ENCODE results near the gene AGAP9.
"Not testable (repeated sequence)": the region's sequence is repeated elsewhere in the genome, so short reads cannot be mapped to it uniquely, and the experiment has no call there.

Gene AGAP9

DNA sequence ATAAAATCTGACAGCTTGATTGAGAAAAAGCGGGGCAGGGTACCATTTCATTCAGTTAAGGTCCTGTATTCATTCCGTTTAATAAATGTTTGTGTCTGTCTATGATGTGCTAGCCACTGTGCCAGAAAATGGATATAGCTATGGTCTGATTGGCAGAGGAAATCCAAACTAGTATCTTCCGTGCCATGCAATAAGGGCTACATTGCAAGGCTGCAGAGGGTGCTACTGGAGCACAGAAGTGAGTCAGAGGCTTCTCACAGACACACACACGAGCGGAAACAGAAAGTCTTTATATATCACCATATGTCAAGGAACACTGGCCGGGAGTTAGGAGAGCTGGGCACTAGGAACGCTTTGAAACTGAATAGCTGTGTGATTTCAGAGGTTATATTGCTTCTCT lies 29.3 kb upstream of the AGAP9 start:
- peak; percentile 53 for DNase-seq (ENCODE audit: low read depth)
- H3K4me3 ChIP-seq (ENCODE audit: low read depth, low read length): peak overlapping the region; percentile 75
- peak; percentile 2 for TF ChIP-seq CTCF (IDR thresholded peaks at IDR 0.05; ENCODE audit: insufficient read depth, low read depth, low read length, missing control alignments)

DNA sequence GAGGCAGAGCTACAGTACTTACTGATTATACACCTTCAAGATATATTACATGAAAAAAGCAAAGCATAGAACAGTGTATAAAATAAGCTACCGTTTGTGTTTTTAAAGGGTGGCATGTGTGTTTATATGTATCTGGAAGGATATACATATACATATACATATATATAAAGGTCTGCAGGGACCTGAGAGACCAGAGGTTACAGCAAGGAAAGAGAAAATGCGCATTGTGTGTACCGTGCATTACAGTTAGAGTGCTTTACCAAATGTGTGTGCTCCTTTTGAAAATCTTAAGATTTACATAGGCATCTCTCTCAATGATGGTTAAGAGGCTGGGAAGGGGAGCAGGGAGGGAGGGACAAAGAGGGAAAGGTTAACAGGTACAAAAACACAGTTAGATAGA lies 23.8 kb upstream of the AGAP9 start:
- not testable (repeated sequence) for H3K4me3 ChIP-seq (ENCODE audit: low read depth, low read length); DNase-seq (ENCODE audit: low read depth)

DNA sequence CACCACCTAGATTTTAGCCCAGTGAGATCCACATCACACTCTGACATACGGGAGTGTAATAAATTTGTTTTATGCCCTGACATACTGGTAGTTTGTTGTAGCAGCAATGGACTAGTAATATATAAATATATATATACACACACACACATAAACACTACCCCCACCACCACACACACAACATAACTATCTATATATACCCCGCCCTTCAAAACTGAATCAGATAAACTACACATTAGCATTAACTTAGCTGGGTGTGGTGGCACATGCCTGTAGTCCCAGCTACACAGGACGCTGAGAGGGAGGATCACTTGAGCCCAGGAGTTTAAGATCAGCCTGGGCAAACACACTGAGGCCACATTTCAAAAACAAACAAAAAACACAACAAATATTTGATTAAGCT lies 13.0 kb upstream of the AGAP9 start:
- not testable (repeated sequence) for H3K4me3 ChIP-seq (ENCODE audit: low read depth, low read length); DNase-seq (ENCODE audit: low read depth)

DNA sequence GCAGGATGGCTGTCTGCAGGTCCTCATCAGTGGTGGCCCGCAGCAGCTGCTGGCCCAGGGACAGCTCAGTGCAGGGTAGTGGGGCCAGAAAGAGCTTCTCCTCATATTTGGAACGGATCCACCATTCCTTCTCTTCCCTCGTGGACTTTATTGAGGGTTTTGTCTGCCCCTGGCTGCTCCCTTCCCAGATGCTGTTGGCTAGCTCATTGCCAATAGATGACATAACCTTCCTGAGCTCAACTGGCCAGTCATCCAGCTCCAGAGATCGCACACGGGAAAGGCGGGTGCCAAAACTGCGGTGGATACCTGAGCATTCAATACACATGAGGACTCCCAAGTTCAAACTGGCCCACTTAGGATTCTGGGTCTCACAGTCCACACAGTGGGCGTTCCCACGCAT lies 21.1 kb downstream of the AGAP9 start:
- not testable (repeated sequence) for DNase-seq (ENCODE audit: low read depth); H3K4me3 ChIP-seq (ENCODE audit: low read depth, low read length)

DNA sequence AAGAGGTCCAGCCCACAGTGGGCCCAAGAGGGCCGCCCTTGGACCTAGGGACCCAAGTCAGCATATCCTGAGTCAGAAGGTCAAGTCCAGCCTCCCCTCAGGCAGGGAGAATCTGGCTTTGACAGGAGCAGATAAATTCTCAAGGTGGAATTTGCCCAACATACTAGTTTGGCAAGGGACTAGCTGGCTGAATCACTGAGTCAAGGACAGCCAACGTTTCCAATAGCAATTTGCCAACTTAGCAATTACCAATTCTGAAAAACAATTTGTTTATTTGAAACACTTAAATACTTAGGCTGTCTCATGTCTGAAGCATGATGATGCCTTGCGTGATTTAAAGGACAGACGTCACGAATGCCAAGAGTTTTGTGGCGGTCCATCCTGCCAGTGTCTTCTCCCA lies 29.2 kb downstream of the AGAP9 start:
- not testable (repeated sequence) for DNase-seq (ENCODE audit: low read depth); H3K4me3 ChIP-seq (ENCODE audit: low read depth, low read length)

DNA sequence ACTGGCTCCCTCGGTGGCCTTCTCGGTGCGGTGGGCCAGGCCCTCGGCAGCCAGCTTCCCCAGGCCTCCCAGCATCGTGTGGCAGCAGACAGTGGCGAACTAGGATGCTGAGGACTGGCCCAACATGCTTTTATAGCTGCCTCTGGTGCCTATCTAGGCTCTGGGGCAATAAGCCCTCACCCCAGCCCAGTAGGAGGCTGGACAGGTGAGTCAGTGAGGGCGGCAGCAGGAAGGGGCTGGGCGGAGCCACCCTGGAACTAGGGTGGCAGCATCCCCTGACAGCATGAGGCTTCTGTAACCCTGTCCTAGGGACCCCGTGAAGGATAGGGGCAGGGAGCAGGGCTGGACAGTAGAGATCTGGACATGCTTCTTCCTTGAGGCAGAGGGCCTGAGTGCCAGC lies 31.8 kb downstream of the AGAP9 start, which contains the start of gene FAM25G:
Gene FAM25G, minus strand, starts transcription at position 101 of the 400 bp plus-strand sequence. Its CDS starts 26 bp downstream, at position 75.
- not testable (repeated sequence) for H3K4me3 ChIP-seq (ENCODE audit: low read depth, low read length)

DNA sequence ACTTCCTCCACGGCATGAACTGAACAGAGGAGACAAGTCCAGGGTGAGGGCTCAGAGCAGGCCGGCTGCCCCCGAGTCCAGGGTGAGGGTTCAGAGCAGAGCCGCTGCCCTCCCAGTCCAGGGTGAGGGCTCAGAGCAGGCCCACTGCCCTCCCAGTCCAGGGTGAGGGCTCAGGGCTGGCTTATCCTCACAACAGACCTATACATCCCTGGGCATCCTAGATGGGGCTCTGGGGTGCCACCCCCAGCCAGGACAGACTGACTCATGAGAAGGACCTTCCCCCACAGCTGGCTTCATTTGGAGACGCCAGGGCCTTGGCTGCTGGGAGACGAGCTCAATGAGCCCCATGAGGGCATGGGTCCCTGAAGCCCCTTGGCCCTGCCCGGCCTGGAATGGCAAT lies 33.8 kb downstream of the AGAP9 start:
- not testable (repeated sequence) for H3K4me3 ChIP-seq (ENCODE audit: low read depth, low read length); DNase-seq (ENCODE audit: low read depth)

More for the DNA sequence above, 31.8 kb downstream of the AGAP9 start, which contains the start of gene FAM25G:
- not testable (repeated sequence) for DNase-seq (ENCODE audit: low read depth)

GRCh38 chr10:47485943-47486342 lies 37.5 kb downstream of the AGAP9 start:
- not testable (repeated sequence) for H3K4me3 ChIP-seq (ENCODE audit: low read depth, low read length); DNase-seq (ENCODE audit: low read depth)

GRCh38 chr10:47484786-47485185 lies 38.7 kb downstream of the AGAP9 start:
- not testable (repeated sequence) for DNase-seq (ENCODE audit: low read depth); H3K4me3 ChIP-seq (ENCODE audit: low read depth, low read length)

- not testable (repeated sequence) for DNase-seq (ENCODE audit: low read depth); H3K4me3 ChIP-seq (ENCODE audit: low read depth, low read length)
Measured at GRCh38 chr10:47483923-47484322, 39.5 kb downstream of the AGAP9 start, which contains the start of gene ANXA8. Gene ANXA8 (minus strand): TSS chr10:47484115. CDS start chr10:47483933, 182 bp downstream.

DNA sequence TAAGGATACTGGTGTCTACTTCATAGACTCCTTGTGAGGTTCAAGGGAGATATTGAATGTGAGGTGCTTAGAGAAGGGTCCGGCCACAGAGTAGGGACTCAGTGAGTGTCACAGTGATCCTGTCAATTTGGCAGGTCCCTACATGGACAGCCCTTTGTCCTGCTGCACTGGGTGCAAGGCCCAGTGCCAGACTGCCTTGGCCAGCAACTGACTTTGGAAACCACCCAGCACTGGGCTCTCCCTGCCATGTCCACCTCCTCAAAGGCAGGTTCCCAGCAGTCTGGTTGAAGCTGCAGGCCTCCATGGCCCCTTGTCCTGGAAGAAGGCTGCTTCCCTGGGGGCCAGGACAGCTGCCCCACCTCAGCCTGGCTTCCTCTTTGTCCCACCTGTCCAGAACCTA lies 41.1 kb downstream of the AGAP9 start:
- H3K4me3 ChIP-seq (ENCODE audit: low read depth, low read length); DNase-seq (ENCODE audit: low read depth): not testable (repeated sequence)

- DNase-seq (ENCODE audit: low read depth); H3K4me3 ChIP-seq (ENCODE audit: low read depth, low read length): not testable (repeated sequence)
Measured at GRCh38 chr10:47481768-47482181, 41.7 kb downstream of the AGAP9 start.

DNA sequence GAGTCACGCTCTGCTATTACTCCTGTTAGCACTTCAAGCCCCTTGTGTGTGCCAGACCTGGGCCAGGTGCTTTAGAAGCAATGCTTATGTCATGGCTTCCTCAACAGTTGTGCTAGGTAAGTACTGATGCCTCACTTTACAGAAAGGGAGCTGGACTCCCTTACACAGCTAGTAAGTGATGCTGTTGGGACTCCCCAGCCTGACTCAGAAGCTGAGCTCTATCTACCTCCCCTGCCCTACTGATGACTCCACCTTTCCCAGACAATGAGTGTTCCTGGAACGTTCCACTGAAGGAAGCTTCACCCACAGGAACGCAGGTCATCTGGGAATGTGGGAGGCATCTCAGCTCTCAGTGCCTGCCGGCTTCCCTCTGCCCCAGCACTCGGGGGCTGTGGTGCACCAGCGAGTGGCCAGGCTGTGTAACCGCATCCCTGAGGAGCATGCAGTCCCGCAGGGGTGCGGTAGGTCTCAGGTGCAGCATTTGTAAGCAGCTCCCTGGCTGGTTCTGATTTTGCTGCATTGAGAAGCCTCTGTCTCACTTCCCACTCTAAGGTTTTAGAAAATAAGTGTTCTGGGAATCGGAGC lies 42.2 kb downstream of the AGAP9 start:
- not testable (repeated sequence) for H3K4me3 ChIP-seq (ENCODE audit: low read depth, low read length); DNase-seq (ENCODE audit: low read depth)

- not testable (repeated sequence) for H3K4me3 ChIP-seq (ENCODE audit: low read depth, low read length)
Measured at GRCh38 chr10:47480133-47480532, 43.3 kb downstream of the AGAP9 start.

GRCh38 chr10:47478114-47478513 lies 45.3 kb downstream of the AGAP9 start:
- H3K4me3 ChIP-seq (ENCODE audit: low read depth, low read length); DNase-seq (ENCODE audit: low read depth): not testable (repeated sequence)

More at GRCh38 chr10:47480133-47480532, 43.3 kb downstream of the AGAP9 start:
- not testable (repeated sequence) for DNase-seq (ENCODE audit: low read depth)

GRCh38 chr10:47477078-47477477 lies 46.4 kb downstream of the AGAP9 start:
- not testable (repeated sequence) for DNase-seq (ENCODE audit: low read depth); H3K4me3 ChIP-seq (ENCODE audit: low read depth, low read length)

- not testable (repeated sequence) for DNase-seq (ENCODE audit: low read depth); H3K4me3 ChIP-seq (ENCODE audit: low read depth, low read length)
Measured at GRCh38 chr10:47475101-47475500, 48.3 kb downstream of the AGAP9 start.

- H3K4me3 ChIP-seq (ENCODE audit: low read depth, low read length); DNase-seq (ENCODE audit: low read depth): not testable (repeated sequence)
Measured at GRCh38 chr10:47473516-47473915, 49.9 kb downstream of the AGAP9 start.

GRCh38 chr10:47472647-47473046 lies 50.8 kb downstream of the AGAP9 start:
- DNase-seq (ENCODE audit: low read depth): not testable (repeated sequence)

More at GRCh38 chr10:47472647-47473046, 50.8 kb downstream of the AGAP9 start:
- not testable (repeated sequence) for H3K4me3 ChIP-seq (ENCODE audit: low read depth, low read length)
